Activated CD4-positive, alpha-beta T cell treated with anti-CD3 and anti-CD28 coated beads, Interleukin-10, Interleukin-2, amounts not matched to agents 100 ng/mL and 50 ng/mL, durations not matched to agents 16 hours and 8 hours (primary cell): ENCODE measurements around the gene CAMP.

ENCODE experiments used
- DNase-seq: peaks from one replicate; pipeline ENCODE4 v3.0.0-alpha.2; 2020

CAMP gene

DNA sequence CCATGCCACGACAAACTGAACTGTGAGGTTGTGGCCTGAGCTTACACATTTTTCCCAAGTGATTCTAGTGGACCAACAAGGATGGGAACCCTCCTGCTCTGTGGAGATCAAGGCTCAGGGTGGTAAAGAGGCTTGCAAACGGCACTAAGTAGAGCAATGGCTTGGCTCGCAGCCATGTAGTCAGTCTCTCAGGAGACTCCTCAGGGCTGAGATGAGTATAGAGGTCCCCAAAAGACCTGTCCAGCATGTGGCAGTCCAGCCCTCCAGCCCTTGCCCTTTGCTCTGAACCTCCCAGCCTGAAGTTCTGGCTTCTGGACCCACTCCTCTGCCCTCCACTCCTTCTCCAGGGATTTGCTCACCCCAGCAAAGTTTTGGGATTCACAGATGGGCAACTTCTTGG lies 8.3 kb upstream of the CAMP start:
- DNase-seq = no peak

DNA sequence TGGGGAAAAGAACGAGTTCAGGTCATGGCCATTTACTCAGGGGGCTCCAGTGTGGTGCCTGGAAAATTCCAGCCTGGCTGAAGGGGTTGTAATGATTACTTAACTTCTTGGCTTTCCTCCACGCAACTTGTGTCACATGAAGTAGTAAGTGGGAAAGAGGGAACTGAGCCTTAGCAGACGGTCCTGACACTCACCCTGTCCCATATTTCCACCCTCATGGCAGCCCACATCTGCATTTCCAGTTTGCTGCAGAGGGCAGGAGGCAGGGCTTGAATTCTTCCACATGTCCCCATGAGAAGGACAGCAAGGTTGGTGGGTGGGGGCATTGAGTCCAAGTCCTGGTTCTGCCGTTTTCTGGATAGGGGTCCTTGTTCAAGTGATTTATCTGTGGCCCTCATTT lies 7.8 kb upstream of the CAMP start:
- no peak for DNase-seq

DNA sequence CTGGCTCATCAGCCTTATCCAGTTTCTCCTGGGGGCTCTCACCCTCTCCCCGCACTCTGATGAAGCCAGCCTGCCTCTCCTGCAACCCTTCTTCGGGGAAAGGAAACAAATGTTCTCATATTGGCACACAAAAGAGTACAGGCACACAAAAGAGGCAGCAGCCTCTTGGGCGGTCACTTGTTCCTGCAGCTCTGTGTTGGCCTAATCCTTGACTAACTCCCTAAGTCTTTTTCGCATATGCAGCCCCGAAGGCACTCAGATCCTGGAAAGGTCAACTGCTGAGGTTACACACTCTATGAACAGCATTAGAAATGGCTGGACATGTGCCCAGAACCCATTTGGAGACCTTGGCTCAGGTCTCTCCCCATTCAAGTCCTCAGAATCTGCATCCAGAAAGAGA lies 7.4 kb upstream of the CAMP start:
- DNase-seq = no peak

DNA sequence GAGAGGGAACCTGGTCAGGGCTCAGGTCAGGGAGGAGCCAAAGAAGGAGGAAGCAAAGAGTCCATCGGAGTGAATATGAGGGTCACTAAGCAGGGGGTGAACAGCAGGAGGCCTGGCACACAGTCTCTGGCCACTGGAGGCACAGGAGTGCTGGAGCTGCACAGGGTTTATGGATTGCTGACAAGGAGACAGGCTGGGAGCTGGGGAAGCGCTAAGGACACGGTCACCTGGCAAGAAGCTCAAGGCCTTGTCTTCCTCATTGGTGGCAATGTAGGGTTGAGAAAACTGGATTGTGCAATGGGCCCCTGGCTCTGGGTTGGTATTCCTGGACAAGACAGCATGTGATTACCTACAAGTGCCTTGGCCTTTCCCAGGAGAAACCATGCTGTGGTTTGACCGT lies 5.8 kb upstream of the CAMP start:
- DNase-seq = no peak

DNA sequence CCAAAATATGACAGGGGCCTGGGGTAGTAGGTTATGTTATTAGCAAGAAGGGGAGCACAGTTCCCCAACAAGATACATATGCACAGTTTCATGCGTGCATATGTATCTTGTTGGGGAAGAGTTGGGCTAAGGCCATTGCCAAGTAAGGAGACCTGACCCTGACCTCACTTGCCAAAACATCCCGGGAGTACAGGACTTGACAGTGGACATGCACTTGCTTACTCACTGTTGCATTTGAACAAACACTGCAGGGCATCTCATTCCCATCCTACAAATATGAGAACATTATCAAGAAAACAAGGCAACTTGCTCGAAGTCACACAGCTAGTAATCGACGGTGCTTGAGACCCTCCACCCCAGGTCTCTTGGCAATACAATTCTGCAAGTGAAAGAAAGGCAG lies 4.8 kb upstream of the CAMP start:
- DNase-seq = no peak

DNA sequence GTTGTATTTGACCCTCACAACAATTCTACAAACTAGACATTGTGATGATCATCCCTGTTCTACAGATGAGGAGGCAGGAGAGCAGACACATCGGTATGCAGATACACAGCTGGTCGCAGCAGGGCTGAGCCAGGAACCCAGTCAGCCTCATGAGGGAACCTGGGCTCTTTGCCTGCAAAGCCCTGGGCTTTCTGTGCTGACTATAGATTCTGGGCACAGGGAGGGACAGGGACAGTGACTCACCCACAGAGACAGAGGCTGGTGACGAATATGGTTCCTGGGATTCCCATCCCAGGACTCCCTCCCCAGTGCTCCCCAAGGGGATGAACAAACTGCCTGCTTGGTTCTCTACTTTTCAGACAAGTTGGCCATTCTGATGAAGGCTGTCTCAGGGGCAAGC lies 3.8 kb upstream of the CAMP start:
- no peak for DNase-seq

DNA sequence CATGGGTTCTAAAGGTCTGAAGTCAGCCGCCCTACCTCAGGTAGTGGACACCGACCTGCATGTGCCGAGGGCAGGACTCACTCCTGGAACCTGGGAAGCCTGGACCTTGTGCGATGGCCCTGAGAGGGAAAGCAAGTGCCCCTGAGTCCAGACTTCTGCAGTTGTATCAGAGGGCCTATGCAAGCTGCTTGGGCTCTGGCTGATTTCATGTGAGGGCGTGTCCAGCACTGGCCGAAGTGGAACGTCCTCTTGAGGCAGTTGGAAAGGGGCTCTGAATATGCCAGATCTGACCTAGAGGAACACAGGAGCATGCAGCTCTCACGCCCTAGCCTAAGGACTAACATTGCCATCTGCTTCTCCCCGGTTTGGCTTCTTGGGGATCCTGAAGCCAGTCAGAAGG lies 2.5 kb upstream of the CAMP start:
- DNase-seq = no peak

DNA sequence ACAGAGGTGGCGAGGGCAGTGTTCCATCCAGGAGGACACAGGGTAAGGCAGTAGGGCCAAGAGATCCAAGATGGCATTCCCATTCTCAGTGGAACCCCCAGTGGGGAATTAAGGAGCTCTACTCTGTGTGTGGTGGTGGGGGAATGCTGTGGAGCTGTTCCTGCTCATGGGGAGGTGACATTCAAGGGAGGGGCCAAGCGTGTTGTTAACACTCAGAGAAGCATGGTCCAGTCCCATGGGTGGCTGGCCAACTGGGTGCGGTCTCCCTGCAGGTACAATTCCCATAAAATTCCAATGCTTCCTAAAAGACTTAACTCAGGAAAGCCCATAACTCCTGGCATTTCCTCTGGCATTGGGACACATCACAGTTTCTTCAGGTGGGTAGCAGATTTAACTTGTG lies 2.3 kb downstream of the CAMP start:
- DNase-seq = no peak

DNA sequence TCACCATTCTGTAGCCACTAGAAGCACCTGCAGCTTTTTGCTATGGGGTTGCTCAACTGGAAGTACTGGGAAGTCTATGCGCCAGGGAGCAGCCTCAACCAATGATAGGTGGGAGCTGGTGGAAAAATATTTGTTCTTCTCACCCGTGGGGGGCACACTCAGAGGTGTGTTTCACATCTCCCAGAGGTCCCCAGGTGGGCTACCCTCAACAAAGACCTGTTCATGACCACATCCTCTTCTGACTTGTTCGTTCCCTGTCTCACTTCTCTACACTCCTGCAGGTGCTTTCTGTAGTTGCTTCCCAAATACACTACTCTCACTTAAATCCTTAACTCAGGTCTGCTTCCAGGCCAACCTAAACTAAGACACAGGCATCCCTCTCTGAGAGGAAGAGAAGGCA lies 3.6 kb downstream of the CAMP start:
- no peak for DNase-seq

DNA sequence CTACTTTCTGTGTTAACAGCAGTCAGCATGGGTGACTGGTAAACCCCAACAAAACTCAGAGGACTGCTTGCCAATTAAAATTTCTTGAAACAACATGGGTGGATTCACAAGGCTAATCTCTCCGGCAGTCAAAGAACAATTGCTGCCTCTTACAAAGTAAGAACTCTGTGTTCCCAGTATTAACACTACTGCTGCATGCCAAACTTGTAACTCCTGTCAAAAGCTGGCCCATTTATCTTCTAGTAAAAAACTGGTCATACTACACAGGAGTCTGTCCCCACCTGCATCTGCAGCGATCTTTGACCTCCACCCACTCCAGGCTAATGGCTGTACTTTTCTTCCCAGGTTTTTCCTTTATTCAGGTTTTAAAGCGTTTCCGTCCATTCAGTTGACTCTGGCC lies 8.9 kb downstream of the CAMP start:
- DNase-seq = no peak

DNA sequence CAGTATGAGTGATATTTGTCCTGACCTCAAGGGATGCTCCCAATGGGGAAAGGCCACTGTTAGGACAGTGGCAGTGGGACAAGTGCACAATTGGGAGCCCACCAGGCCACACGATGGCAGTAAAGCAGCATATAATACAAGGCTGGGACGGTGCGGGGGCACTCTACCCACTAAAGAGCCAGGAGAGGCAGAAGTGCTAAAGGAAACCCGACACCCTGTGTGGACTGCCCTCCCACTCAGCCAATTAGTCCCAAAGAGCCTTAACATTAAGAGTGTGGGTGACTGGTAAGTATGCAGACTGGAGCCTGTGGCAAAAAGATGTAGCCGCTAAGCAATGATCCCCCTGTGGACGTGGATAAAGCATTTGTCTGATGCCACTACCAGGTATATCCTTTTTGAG lies 9.4 kb downstream of the CAMP start:
- peak; percentile 73 for DNase-seq

DNA sequence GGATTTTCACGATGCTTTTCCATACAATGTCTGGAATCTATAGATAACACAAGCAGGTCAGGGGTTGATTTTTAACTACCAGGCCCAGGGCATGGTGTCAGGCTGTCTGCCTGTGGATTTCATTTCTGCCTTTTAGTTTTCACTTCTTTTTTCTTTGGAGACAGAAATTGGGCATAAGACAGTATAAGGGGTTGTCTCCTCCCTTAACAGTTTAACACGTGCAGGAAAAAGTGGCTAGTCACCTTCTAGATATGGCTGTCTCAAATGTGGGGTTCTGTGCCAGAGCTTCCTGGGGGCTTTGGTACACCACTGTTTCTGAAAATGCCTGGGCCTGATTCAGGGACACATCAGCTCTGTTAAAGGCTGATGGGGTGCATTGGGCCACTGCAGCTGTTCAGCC lies 10.2 kb downstream of the CAMP start:
- no peak for DNase-seq

DNA sequence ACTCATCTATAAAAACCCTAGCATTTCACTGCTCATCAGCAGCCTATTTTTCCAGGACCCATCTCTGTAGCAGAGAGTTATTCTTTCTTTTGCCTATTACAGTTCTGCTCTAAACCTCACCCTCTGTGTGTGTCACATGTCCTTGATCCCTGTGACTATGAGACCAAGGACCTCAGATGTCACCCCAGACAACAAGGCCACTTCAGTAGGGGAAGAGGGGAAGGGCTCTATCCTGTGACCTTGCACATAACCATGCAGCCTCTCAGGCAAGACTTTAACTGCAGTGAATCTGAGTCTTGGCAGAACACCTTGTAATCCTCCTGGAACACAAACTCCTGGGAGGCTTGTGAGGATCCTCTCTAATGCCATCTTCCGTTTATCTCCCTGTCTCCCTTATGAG lies 13.2 kb downstream of the CAMP start:
- no peak for DNase-seq

DNA sequence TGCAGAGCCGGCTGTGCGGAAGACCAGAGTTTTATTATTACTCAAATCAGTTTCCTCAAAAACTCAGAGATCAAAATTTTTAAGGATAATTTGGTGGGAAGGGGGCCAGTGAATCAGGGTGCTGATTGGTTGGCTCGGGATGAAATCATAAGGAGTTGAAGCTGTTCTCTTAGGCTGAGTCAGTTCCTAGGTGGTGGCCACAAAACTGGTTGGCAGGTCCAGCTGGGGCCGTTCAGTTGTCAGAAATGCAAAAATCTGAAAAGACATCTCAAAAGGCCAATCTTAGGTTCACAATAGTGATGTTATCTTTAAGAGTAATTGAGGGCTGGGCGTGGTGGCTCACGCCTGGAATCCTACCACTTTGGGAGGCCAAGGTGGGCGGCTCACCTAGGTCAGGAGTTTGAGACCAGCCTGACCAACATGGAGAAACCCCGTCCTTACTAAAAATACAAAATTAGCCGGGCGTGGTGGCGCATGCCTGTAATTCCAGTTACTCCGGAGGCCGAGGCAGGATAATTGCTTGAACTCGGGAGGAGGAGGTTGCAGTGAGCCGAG lies 15.3 kb downstream of the CAMP start:
- no peak for DNase-seq

DNA sequence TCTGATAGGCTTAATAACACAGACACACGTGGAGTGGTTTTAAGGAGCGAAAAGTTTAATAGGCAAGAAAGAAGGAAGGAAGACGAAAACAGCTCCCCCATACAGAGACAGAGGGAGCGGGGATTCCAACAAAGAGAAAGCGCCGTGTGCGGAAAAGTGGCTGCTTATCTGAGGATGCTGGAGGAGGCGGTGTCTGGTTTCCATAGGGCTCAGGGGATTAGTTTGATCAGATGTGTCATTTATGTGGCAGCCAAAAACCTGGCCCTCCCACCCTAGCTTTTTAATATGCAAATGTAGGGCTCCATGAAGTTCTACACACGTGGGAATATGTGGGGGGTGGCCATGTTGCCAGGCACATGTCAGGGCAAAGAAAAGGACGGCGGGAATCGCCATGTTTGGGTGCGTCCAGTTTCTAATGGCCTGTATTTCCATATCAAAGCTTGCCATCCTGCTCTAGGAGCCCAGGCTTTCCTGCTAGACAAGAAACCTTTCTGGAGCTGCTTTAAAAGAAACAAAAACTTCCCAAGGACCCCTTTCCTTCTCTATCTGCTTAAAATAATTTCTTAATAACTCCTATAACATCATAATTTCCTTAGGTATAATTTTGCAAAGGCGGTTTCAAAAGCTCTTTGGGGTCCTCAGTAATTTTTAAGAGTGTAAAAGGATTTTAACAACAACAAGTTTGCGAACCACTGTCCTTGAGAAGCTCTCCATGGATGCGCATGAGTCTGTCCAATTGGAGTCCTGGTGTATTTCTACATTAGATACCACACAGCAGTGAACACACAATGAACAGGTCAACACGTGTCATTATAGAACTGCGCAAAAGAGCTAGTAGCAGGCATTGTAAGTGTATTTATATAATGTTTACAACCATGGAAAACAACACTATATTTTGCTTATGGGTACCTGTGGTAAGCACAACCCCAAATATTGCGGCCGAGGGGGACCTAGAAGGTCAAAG lies 17.0 kb downstream of the CAMP start:
- DNase-seq = no peak

DNA sequence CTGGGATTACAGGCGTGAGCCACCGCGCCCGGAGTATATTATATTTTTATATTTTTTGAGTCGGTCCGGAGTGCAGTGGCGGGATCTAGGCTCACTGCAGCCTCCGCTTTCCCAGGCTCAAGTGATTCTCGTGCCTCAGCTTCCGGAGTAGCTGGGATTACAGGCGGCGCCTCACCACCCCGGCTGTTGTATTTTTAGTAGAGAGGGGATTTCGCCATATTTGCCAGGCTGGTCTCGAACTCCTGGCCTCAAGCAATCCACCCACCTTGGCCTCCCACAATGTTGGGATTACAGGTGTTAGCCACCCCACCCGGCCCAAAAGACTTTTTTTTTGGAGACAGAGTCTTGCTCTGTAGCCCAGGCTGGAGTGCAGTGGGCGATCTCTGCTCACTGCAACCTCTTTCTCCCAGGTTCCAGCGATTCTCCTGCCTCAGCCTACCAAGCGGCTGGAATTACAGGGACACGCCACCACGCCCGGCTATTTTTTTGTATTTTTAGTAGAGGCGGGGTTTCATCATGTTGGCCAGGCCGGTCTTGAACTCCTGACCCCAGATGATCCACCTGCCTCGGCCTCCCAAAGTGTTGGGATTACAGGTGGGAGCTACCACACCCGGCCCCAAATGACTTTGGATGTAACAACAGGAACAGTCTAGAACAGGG lies 18.6 kb downstream of the CAMP start:
- peak; percentile 47 for DNase-seq

DNA sequence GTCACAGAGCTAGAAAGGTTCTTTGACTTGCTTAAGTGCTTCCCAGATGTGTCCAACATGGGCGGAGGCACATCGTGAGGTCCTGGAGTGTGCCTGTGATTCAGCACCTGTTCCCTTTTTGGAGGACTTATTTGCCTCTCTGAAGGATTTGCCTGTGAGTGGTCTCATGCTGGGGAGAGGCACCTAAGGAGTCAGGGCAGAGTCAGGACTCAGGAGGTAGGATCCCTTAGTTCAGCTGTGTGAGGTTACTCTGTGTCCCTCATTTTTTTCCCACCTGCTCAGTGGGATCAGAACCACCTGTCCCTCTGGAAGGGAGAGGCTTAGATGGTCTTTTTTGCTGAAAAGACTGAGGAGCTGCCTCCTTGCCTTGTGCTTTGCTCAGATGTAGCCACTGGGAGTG lies 20.6 kb downstream of the CAMP start:
- DNase-seq = no peak

DNA sequence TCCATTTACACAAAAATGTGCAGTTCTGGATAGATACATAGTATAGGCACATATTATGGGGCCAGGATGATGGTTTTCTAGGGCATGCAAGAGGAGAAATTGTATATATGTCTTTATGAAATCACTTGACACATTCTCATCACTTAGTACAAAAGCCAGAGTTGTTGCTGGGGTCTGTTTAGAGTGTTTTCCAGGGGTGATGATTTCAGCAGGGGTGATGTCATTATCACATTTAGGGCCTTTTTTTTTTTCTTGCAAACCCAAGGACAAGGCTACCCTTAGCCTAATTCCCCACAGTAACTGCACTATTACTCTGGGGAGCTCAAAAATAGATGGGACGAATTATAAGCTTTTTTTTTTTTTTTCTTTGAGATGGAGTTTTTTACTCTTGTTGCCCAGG lies 21.2 kb downstream of the CAMP start:
- DNase-seq = no peak

DNA sequence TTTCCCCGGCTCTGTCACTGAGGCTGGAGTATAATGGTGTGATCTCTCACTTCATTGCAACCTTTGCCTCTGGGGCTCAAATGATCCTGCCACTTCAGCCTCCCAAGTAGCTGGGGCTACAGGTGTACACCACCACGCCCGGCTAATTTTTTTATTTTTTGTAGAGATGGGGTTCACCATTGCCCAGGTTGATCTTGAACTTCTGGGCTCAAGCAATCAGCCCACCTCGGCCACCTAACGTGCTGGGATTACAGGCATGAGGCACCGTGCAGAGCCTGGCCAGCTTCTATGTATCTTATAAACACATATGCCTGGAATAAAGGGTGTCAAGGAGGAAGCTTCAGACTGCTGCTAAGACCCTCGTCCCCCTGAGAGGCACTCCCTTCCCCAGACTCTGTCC lies 21.8 kb downstream of the CAMP start:
- DNase-seq = no peak

DNA sequence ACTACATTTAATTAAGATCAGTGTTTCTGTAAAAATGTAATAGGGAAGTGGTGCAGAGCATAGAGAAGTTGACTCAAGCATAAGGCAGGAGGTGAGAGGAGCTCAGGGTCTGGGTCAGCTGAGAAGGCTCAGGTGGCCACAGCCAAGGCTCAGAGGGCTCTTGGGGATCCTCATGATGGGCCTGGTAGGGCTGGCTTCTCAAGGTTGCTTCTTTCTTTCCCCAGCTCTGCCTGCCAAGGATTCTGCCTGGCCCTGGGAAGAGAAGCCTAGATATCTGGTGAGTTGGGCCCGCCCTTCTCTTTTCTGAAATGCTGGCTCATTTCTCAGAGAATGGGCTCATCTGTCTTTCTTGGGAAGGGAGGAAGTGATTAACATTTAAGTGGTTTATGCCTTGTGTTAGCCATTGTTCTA lies 24.1 kb downstream of the CAMP start:
- DNase-seq = peak; percentile 31

DNA sequence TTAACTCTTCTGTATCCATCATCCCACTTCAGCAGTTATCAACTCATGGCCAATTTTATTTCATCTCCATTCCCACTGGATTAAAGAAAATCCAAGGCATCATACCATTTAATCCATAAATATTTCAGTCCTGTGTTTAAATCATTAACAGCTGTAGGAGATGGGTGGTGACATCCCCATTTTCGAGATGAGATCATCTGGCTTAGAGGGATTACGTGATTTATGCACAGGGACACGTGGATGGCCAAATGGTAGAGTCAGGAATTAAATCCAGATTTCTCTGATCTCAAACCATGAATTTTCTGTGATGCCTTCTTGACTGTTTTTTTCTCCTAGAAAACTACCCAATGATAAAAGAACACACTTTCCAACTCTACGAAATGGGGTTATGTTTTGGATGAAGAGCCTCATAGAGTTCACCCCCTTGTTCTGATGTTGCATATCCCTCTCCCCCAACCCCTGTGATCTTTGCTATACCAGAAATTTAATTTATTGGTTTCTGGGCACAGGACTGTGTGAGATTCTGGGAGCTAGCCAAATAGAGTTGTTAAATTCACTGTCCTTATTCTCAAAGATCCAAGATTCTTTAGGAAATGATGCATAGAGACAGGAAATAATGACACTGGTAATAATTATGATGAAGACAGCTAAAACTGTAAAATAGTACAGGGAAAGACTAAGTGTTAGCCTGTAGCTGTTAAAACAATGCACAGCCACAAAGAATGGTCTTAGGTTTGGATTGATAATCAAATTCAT lies 25.0 kb downstream of the CAMP start:
- DNase-seq = no peak

DNA sequence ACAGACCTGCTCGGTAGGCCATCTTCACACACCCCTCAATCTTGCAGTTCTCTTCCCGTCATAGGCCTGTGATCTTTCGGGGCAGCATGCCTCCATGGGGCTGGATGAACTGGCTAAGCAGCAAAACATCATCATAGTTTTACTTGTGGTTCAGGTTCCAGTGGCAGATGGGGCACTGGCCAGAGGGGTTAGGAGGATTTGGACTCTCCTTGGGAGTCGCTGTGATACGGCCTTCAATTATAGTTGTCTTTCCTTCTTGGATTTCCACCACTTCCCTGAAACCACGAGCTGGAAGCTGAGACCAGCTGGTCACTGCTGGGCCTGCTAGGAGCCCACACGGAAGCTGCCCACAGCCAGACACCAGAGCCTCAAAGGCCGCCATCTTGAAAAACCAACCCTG lies 33.3 kb downstream of the CAMP start:
- DNase-seq = no peak

DNA sequence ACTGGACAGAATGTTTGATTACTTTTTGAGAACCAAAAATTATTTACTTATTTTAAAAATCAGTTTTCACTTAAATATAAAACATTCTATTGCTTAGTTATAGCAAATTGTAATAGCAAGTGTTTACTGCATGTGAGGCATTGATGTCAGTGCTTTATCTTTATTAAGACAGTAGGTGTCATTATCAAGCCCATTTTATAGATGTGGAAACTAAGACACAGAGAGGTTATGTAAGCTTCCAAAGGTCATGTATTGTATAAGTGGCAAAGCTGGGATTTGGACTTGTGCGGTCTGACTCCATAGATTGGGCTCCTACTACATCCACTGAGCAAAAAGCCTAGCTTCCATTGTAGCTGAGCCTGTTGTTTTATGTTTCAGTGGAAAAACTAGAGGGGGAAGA lies 35.2 kb downstream of the CAMP start:
- no peak for DNase-seq

DNA sequence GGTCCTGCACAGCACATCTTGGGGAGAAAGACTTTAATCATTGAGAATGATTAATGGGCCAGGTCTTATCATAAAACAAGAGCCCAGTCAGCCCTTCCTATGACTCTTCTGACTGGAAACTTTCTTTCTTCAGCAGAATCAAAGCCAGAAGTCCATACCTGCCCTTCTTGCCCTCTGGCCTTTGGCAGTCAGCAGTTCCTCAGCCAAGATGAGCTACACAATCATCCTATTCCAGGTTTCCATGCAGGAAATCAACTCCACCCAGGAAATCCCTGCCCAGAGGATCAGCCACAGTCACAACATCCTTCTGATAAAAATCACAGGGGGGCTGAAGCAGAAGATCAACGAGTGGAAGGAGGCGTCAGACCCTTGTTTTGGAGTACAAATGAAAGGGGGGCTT lies 44.5 kb downstream of the CAMP start:
- DNase-seq = no peak
